Smooth muscle cell (in vitro differentiated cells): ENCODE results near the gene GPRIN3. TPM values are rescaled to one million over a fixed set of nuclear protein-coding genes. Genes with fewer than 3 reads are reported as not detected.

ENCODE experiments used
- DNase-seq: peaks from one replicate; lab custom pipeline; 2025; ENCODE audit not compliant: unreplicated experiment; lab: John Stamatoyannopoulos, UW
- H2AFZ ChIP-seq: fragments of 200-600 bp; sonication (generic); 2 replicates; pipeline ENCODE4 v1.6.0; 2016; ENCODE audit warnings: antibody characterized with exemption, low read depth, mild to moderate bottlenecking
- H3F3A ChIP-seq: fragments of 200-600 bp; sonication (generic); 2 replicates; pipeline ENCODE4 v1.6.0; 2017; ENCODE audit warnings: antibody characterized with exemption, low read depth
- H3K27ac ChIP-seq: fragments of 200-600 bp; sonication (generic); 2 replicates; pipeline ENCODE4 v1.5.1; 2016; ENCODE audit warnings: low read depth, mild to moderate bottlenecking
- H3K27me3 ChIP-seq: fragments of 200-600 bp; sonication (generic); 2 replicates; pipeline ENCODE4 v1.6.1; 2016; ENCODE audit warnings: low read depth, mild to moderate bottlenecking
- H3K36me3 ChIP-seq: fragments of 200-600 bp; sonication (generic); 2 replicates; pipeline ENCODE4 v1.5.1; 2016; ENCODE audit warnings: low read depth
- H3K4me1 ChIP-seq: fragments of 200-600 bp; sonication (generic); 2 replicates; pipeline ENCODE4 v1.5.1; 2016; ENCODE audit warnings: low read depth
- H3K4me2 ChIP-seq: fragments of 200-600 bp; sonication (generic); 2 replicates; pipeline ENCODE4 v1.6.0; 2016; ENCODE audit warnings: mild to moderate bottlenecking
- H3K4me3 ChIP-seq: fragments of 200-600 bp; sonication (generic); 2 replicates; pipeline ENCODE4 v1.5.1; 2016; ENCODE audit warnings: mild to moderate bottlenecking
- H3K79me2 ChIP-seq: fragments of 200-600 bp; sonication (generic); 2 replicates; pipeline ENCODE4 v1.6.0; 2016; ENCODE audit warnings: low read depth, mild to moderate bottlenecking
- H3K9ac ChIP-seq: fragments of 200-600 bp; sonication (generic); 2 replicates; pipeline ENCODE4 v1.6.0; 2016; ENCODE audit warnings: low read depth
- H3K9me3 ChIP-seq: fragments of 200-600 bp; sonication (generic); replicated peaks from 2 replicates; pipeline ENCODE4 v1.5.1; 2016; ENCODE audit warnings: low read depth
- H4K20me1 ChIP-seq: fragments of 200-600 bp; sonication (generic); 2 replicates; pipeline ENCODE4 v1.6.0; 2016; ENCODE audit warnings: low read depth
- WGBS: methylation state at CpG from one replicate; pipeline ENCODE4 v1.1.7; 2016; ENCODE audit warnings: low lambda C conversion rate; 5-methylcytosine and 5-hydroxymethylcytosine counted together
- polyA plus RNA-seq: library from polyadenylated mRNA; unstranded; fragments of >200 nt; fragmentation: Nextera tagmentation; extraction: Ambion mirVana; gene quantifications from 2 replicates; pipeline ENCODE4 v1.2.1, GENCODE V29; 2016
- total RNA-seq: library from RNA; depleted of rRNA; stranded (reverse); fragments of >200 nt; gene quantifications from 2 replicates; pipeline ENCODE4 v1.2.3, GENCODE V29; 2014
- TF ChIP-seq, protein P1 (sequence below): fragments of 200-600 bp; sonication (generic); IDR thresholded peaks from 2 replicates; pipeline ENCODE4 v1.5.1; 2017; ENCODE audit warnings: borderline replicate concordance, mild to moderate bottlenecking, antibody characterized with exemption; ENCODE audit not compliant: insufficient read depth, poor library complexity, severe bottlenecking

Gene GPRIN3
- total RNA-seq (1.8 and 3.0 TPM in 2 replicates), polyA plus RNA-seq (0.25 and 0.47 TPM in 2 replicates)

DNA sequence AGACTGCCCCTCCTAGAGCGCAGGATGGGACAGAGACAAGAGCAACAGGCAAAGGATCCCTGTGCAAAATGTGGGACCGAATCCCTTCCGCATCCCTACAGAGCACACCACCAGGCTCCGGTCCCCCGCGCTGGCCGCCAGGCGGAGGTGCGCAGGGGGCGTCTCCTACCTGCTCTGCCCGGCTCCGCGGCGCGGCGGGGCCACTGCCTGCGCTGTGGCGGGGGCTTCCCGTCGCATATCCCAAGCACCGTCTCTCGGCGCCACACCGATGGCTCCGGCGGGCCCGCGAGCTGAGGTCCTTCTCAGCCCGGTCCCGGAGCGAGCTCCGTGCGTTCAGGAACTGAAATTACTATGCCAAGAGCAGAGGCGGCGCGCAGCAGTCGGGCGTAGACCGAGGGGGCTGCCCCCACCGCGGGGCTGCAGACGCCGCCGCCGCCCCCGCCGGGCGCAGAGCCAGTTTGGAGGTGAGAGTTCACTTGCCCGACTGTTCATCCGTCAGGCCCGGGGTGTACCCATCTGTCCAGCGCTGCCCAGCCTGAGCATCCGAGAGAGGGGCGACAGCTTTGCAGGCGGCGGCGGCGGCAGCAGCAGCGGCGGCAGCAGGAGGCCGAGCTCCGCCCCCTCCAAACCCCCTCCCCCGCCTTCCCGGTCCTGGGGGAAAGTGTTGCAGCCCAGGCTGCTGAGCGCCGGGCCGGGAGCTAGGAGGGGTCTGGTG lies at the start of gene GPRIN3:
TSS of gene GPRIN3 (minus strand) at position 355 of the 715 bp plus-strand sequence. CDS start 57,690 bp downstream, outside the sequence.
- H3K4me2 ChIP-seq, result peak within 1 kb of the TSS; percentile 91
- no peaks in the 10 kb centered on the region for H3K4me1 ChIP-seq
- H3K9me3 ChIP-seq, result no peaks in the 10 kb centered on the region
- 1% methylated on average over 46 of the region's 67 CpGs for WGBS
- H3K27ac ChIP-seq, result no peak within 1 kb of the TSS
- DNase-seq, result peak; percentile 42
- no peaks in the 10 kb centered on the region for H4K20me1 ChIP-seq
- H3K27me3 ChIP-seq, result peaks cover 5% of the 10 kb centered on the region
- H3K36me3 ChIP-seq, result no peaks in the 10 kb centered on the region
- H3K4me3 ChIP-seq, result peak within 1 kb of the TSS; percentile 69
- H3F3A ChIP-seq, result no peaks in the 10 kb centered on the region
- H3K9ac ChIP-seq, result no peak within 1 kb of the TSS
- TF ChIP-seq, protein P1, sequence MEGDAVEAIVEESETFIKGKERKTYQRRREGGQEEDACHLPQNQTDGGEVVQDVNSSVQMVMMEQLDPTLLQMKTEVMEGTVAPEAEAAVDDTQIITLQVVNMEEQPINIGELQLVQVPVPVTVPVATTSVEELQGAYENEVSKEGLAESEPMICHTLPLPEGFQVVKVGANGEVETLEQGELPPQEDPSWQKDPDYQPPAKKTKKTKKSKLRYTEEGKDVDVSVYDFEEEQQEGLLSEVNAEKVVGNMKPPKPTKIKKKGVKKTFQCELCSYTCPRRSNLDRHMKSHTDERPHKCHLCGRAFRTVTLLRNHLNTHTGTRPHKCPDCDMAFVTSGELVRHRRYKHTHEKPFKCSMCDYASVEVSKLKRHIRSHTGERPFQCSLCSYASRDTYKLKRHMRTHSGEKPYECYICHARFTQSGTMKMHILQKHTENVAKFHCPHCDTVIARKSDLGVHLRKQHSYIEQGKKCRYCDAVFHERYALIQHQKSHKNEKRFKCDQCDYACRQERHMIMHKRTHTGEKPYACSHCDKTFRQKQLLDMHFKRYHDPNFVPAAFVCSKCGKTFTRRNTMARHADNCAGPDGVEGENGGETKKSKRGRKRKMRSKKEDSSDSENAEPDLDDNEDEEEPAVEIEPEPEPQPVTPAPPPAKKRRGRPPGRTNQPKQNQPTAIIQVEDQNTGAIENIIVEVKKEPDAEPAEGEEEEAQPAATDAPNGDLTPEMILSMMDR, result no peak
- peak within 1 kb of the TSS; percentile 91 for H2AFZ ChIP-seq
- H3K79me2 ChIP-seq, result no peaks in the 10 kb centered on the region

DNA sequence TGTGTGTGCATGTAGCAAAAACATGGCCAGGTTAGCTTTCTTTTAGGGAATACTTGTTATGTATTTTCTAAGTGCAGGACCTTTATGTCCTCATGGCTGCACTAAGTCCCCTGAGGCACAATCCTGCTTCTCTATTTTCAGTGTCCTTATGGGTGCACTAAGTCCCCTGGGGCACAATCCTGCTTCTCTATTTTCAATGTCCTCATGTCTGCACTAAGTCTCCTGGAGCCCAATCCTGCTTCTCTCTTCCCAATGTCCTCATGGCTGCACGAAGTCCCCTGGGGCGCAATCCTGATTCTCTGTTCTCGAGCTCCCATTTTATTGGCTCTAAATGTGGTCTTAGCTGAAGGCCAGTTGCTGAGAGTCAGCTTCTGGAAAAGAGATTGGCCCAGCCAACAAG lies 49.7 kb upstream of the GPRIN3 start:
- Histone ChIP-seq H3K79me2 (no peaks in the 10 kb centered on the region), H2AFZ (no peak overlapping the region), H3K4me3 (no peak overlapping the region), H3F3A (no peaks in the 10 kb centered on the region), H3K9ac (no peak overlapping the region), H3K9me3 (no peaks in the 10 kb centered on the region), H3K36me3 (no peaks in the 10 kb centered on the region), H3K27ac (no peak overlapping the region), H3K27me3 (no peaks in the 10 kb centered on the region), H3K4me2 (no peak overlapping the region), H3K4me1 (no peaks in the 10 kb centered on the region), H4K20me1 (no peaks in the 10 kb centered on the region)
- DNase-seq, result no peak
- WGBS, result 87% methylated on average over 3 of the region's 3 CpGs
- TF ChIP-seq, protein P1, result no peak

GRCh38 chr4:89356086-89356485 lies 48.5 kb upstream of the GPRIN3 start:
- H3K27me3 ChIP-seq, result no peaks in the 10 kb centered on the region
- no peaks in the 10 kb centered on the region for H3K4me1 ChIP-seq
- no peak overlapping the region for H3K9ac ChIP-seq
- H3K4me3 ChIP-seq, result no peak overlapping the region
- H3K9me3 ChIP-seq, result no peaks in the 10 kb centered on the region
- no peaks in the 10 kb centered on the region for H3K36me3 ChIP-seq
- H3K4me2 ChIP-seq, result no peak overlapping the region
- DNase-seq, result no peak
- H3F3A ChIP-seq, result no peaks in the 10 kb centered on the region
- 74% methylated on average over 1 of the region's 1 CpG for WGBS
- H4K20me1 ChIP-seq, result no peaks in the 10 kb centered on the region
- no peak overlapping the region for H3K27ac ChIP-seq
- H3K79me2 ChIP-seq, result no peaks in the 10 kb centered on the region
- TF ChIP-seq, protein P1, result no peak
- no peak overlapping the region for H2AFZ ChIP-seq

DNA sequence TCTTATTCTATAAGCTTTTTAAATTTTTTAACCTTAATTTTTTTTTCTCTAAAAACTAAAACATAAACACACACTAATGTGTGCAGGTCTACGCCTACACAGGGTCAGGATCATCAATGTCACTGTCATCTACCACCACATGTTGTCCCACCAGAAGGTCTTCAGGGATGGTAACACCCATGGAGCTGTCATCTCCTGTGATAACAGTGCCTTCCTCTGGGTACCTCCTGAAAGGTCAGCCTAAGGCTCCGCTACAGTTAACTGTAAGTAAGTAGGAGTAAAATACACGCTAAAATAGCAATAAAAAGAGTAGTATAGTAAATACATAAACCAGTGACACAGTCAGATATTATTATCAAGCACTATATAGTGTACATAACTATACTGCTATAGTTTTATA lies 45.9 kb upstream of the GPRIN3 start:
- no peak overlapping the region for H3K4me2 ChIP-seq
- H3K9ac ChIP-seq, result no peak overlapping the region
- WGBS, result 90% methylated on average over 3 of the region's 3 CpGs
- H4K20me1 ChIP-seq, result no peaks in the 10 kb centered on the region
- H3F3A ChIP-seq, result no peaks in the 10 kb centered on the region
- no peak overlapping the region for H3K4me3 ChIP-seq
- H3K79me2 ChIP-seq, result no peaks in the 10 kb centered on the region
- no peaks in the 10 kb centered on the region for H3K9me3 ChIP-seq
- no peak overlapping the region for H2AFZ ChIP-seq
- TF ChIP-seq, protein P1, result no peak
- no peak overlapping the region for H3K27ac ChIP-seq
- no peaks in the 10 kb centered on the region for H3K36me3 ChIP-seq
- DNase-seq, result no peak
- H3K4me1 ChIP-seq, result no peaks in the 10 kb centered on the region
- H3K27me3 ChIP-seq, result no peaks in the 10 kb centered on the region
